ENCODE results near the gene SLITRK1.

Gene SLITRK1

DNA sequence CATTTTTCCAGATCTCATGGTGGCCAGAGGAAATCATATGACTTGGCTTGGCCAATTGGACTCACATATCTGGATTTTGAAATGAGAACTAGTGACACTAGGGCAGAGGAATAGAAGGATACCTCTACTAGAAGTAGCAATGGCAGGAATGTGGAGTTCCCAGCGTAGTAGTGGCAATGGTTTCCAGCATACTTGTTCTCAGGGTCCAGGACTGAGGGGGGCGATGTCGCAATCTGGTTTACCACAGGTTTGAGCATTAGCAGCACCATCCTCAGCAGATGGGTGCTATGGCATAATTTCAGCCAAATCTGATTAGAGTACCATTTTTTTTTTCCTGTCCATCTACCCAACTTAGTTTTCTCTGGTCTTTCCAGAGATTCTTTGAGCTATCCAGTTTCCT is 8.1 kb upstream of the SLITRK1 start:
- no peaks in the 10 kb centered on the region for H3K79me1 ChIP-seq (replicated peaks; ENCODE audit: low read length, poor library complexity, severe bottlenecking)
- no peaks in the 10 kb centered on the region for H3K27me3 ChIP-seq (ENCODE audit: control insufficient read depth in 1 of 2, insufficient read depth in 1 of 2, low read length in 2 of 2)
- H3K4me1 ChIP-seq (ENCODE audit: control insufficient read depth, insufficient read depth, low read depth, low read length) = no peaks in the 10 kb centered on the region
- H2BK120ac ChIP-seq (ENCODE audit: low read depth, low read length) = no peak overlapping the region
- no peak overlapping the region for H3K4ac ChIP-seq (ENCODE audit: low read depth in 1 of 2, low read length in 2 of 2)
- H3K4me3 ChIP-seq (ENCODE audit: insufficient read depth in 1 of 2, low read depth in 1 of 2, low read length in 2 of 2) = no peak overlapping the region
- no peak overlapping the region for H2BK12ac ChIP-seq (ENCODE audit: low read length in 2 of 2)
- no peak overlapping the region for H2BK15ac ChIP-seq (ENCODE audit: low read depth, poor library complexity, severe bottlenecking)
- no peak overlapping the region for H4K8ac ChIP-seq (ENCODE audit: low read length)
- no peak overlapping the region for H3K14ac ChIP-seq (ENCODE audit: low read length in 2 of 2)
- no peak overlapping the region for H3K4me2 ChIP-seq (ENCODE audit: low read length, poor library complexity, severe bottlenecking)
- DNase-seq = no peak
- H3K27ac ChIP-seq (ENCODE audit: low read length, poor library complexity, severe bottlenecking) = no peak overlapping the region
- no peaks in the 10 kb centered on the region for H3K9me3 ChIP-seq (ENCODE audit: control insufficient read depth, low read length)
- H3K23ac ChIP-seq (ENCODE audit: low read length in 2 of 2) = no peak overlapping the region
- no peak overlapping the region for H2BK5ac ChIP-seq (ENCODE audit: low read depth, low read length, poor library complexity, severe bottlenecking)
- H4K91ac ChIP-seq (ENCODE audit: low read length) = no peak overlapping the region
- no peaks in the 10 kb centered on the region for H3K36me3 ChIP-seq (ENCODE audit: control insufficient read depth in 1 of 2, insufficient read depth in 2 of 2, low read depth in 1 of 2, low read length in 2 of 2)
- H3K18ac ChIP-seq (ENCODE audit: low read depth in 1 of 2, low read length in 2 of 2) = no peak overlapping the region
- 83% methylated on average over 3 of the region's 3 CpGs for WGBS
- H2AFZ ChIP-seq (ENCODE audit: low read depth, low read length) = no peak overlapping the region
- H2AK5ac ChIP-seq (ENCODE audit: low read length, severe bottlenecking) = no peak overlapping the region
- no peak overlapping the region for H3K9ac ChIP-seq (ENCODE audit: low read length)

DNA sequence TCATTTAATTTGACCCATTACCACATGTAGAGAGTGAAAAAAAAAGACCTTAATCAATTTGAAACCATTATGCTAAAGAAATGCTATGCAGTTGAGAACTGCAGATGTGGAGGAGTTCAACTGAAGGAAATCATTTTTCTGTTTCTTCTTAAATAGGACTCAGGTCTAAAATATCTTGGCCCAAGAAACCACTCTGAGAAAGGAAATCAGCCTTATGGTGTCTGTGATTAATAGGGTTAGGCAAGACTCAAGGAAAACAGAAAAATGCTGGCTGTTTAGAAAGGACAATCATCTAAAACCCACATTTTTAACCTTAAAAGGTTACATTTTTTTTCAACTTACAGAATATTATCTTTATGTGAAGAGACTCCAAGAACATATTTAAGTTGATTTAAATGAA is 1.9 kb upstream of the SLITRK1 start:
- Histone ChIP-seq H3K23ac (ENCODE audit: low read length in 2 of 2) (no peak overlapping the region), H3K79me1 (replicated peaks; ENCODE audit: low read length, poor library complexity, severe bottlenecking) (no peaks in the 10 kb centered on the region), H2BK12ac (ENCODE audit: low read length in 2 of 2) (no peak overlapping the region), H2BK120ac (ENCODE audit: low read depth, low read length) (no peak overlapping the region), H3K9ac (ENCODE audit: low read length) (no peak overlapping the region), H3K4me3 (ENCODE audit: insufficient read depth in 1 of 2, low read depth in 1 of 2, low read length in 2 of 2) (no peak overlapping the region), H2BK5ac (ENCODE audit: low read depth, low read length, poor library complexity, severe bottlenecking) (no peak overlapping the region), H4K91ac (ENCODE audit: low read length) (no peak overlapping the region), H4K8ac (ENCODE audit: low read length) (no peak overlapping the region), H2BK15ac (ENCODE audit: low read depth, poor library complexity, severe bottlenecking) (no peak overlapping the region), H3K27me3 (ENCODE audit: control insufficient read depth in 1 of 2, insufficient read depth in 1 of 2, low read length in 2 of 2) (peaks cover 15 to 42% of the 10 kb centered on the region in 2 experiments), H3K4me1 (ENCODE audit: control insufficient read depth, insufficient read depth, low read depth, low read length) (peaks cover 16% of the 10 kb centered on the region), H3K27ac (ENCODE audit: low read length, poor library complexity, severe bottlenecking) (no peak overlapping the region), H3K9me3 (ENCODE audit: control insufficient read depth, low read length) (peaks cover 3% of the 10 kb centered on the region), H3K4me2 (ENCODE audit: low read length, poor library complexity, severe bottlenecking) (no peak overlapping the region), H3K14ac (ENCODE audit: low read length in 2 of 2) (no peak overlapping the region), H2AFZ (ENCODE audit: low read depth, low read length) (no peak overlapping the region), H3K18ac (ENCODE audit: low read depth in 1 of 2, low read length in 2 of 2) (no peak overlapping the region), H3K36me3 (ENCODE audit: control insufficient read depth in 1 of 2, insufficient read depth in 2 of 2, low read depth in 1 of 2, low read length in 2 of 2) (no peaks in the 10 kb centered on the region), H2AK5ac (ENCODE audit: low read length, severe bottlenecking) (no peak overlapping the region), H3K4ac (ENCODE audit: low read depth in 1 of 2, low read length in 2 of 2) (no peak overlapping the region)
- DNase-seq = no peak

DNA sequence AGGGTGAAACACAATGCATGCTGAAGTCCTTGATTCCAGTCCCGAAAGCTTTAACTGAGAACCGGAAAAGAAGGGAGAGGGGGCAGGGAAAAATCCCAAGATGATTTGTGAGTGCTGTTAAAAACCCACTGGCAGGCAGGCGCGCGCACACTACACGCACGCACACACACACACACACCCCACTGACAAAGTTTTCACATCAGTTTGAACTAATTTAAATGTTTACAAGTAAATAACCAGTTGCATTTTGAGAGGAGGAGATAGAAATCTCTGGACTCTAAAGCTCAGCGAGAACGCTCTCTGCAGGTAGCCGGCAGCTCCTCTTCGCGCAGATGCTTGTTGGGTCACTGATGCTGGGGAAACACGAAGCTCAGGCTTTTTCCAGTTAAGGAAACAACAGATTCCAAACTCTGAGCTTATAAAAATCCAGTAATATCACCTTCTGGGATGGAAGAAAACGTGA is 818 bp upstream of the SLITRK1 start:
- no peak overlapping the region for H2BK12ac ChIP-seq (ENCODE audit: low read length in 2 of 2)
- no peak overlapping the region for H2BK15ac ChIP-seq (ENCODE audit: low read depth, poor library complexity, severe bottlenecking)
- no peaks in the 10 kb centered on the region for H3K36me3 ChIP-seq (ENCODE audit: control insufficient read depth in 1 of 2, insufficient read depth in 2 of 2, low read depth in 1 of 2, low read length in 2 of 2)
- H3K4me2 ChIP-seq (ENCODE audit: low read length, poor library complexity, severe bottlenecking) = peak overlapping the region; percentile 80
- H3K14ac ChIP-seq (ENCODE audit: low read length in 2 of 2) = no peak overlapping the region
- H3K27ac ChIP-seq (ENCODE audit: low read length, poor library complexity, severe bottlenecking) = no peak overlapping the region
- peak overlapping the region in 1 of 2 experiments; percentile 50 for H3K4me3 ChIP-seq (ENCODE audit: insufficient read depth in 1 of 2, low read depth in 1 of 2, low read length in 2 of 2)
- no peak overlapping the region for H2BK120ac ChIP-seq (ENCODE audit: low read depth, low read length)
- H3K4me1 ChIP-seq (ENCODE audit: control insufficient read depth, insufficient read depth, low read depth, low read length) = peaks cover 20% of the 10 kb centered on the region
- H4K8ac ChIP-seq (ENCODE audit: low read length) = no peak overlapping the region
- peaks cover 3% of the 10 kb centered on the region for H3K9me3 ChIP-seq (ENCODE audit: control insufficient read depth, low read length)
- H2AFZ ChIP-seq (ENCODE audit: low read depth, low read length) = no peak overlapping the region
- WGBS = 0% methylated on average over 13 of the region's 14 CpGs
- peaks cover 15 to 53% of the 10 kb centered on the region in 2 experiments for H3K27me3 ChIP-seq (ENCODE audit: control insufficient read depth in 1 of 2, insufficient read depth in 1 of 2, low read length in 2 of 2)
- no peak overlapping the region for H2BK5ac ChIP-seq (ENCODE audit: low read depth, low read length, poor library complexity, severe bottlenecking)
- H3K79me1 ChIP-seq (replicated peaks; ENCODE audit: low read length, poor library complexity, severe bottlenecking) = no peaks in the 10 kb centered on the region
- no peak overlapping the region for H3K18ac ChIP-seq (ENCODE audit: low read depth in 1 of 2, low read length in 2 of 2)
- no peak for DNase-seq
- H3K4ac ChIP-seq (ENCODE audit: low read depth in 1 of 2, low read length in 2 of 2) = no peak overlapping the region
- H2AK5ac ChIP-seq (ENCODE audit: low read length, severe bottlenecking) = no peak overlapping the region
- H3K23ac ChIP-seq (ENCODE audit: low read length in 2 of 2) = no peak overlapping the region
- no peak overlapping the region for H4K91ac ChIP-seq (ENCODE audit: low read length)
- no peak overlapping the region for H3K9ac ChIP-seq (ENCODE audit: low read length)

DNA sequence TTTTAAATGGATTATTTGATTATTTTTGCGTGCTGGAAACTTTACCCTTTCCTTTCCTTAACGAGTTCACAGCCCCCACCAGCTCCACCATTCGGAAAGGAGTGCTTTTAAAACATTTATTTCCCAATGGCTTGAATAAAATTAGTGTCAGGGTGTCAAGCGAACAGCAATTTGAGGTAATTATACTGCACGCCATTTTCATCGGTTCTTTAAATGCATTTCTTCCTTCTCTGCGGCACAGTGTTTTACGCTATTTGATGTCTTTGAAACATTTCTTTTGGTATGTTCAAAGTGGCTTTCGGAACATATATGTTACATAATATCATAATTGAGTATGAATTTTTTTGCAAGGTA is 309 bp upstream of the SLITRK1 start:
- Histone ChIP-seq H3K9me3 (ENCODE audit: control insufficient read depth, low read length) (peaks cover 3% of the 10 kb centered on the region), H3K4me3 (ENCODE audit: insufficient read depth in 1 of 2, low read depth in 1 of 2, low read length in 2 of 2) (no peak overlapping the region), H2AFZ (ENCODE audit: low read depth, low read length) (no peak overlapping the region), H2AK5ac (ENCODE audit: low read length, severe bottlenecking) (no peak overlapping the region), H2BK12ac (ENCODE audit: low read length in 2 of 2) (no peak overlapping the region), H3K18ac (ENCODE audit: low read depth in 1 of 2, low read length in 2 of 2) (no peak overlapping the region), H3K23ac (ENCODE audit: low read length in 2 of 2) (no peak overlapping the region), H3K36me3 (ENCODE audit: control insufficient read depth in 1 of 2, insufficient read depth in 2 of 2, low read depth in 1 of 2, low read length in 2 of 2) (no peaks in the 10 kb centered on the region), H3K4me1 (ENCODE audit: control insufficient read depth, insufficient read depth, low read depth, low read length) (peaks cover 20% of the 10 kb centered on the region), H3K4me2 (ENCODE audit: low read length, poor library complexity, severe bottlenecking) (peak overlapping the region; percentile 65), H4K91ac (ENCODE audit: low read length) (no peak overlapping the region), H3K79me1 (replicated peaks; ENCODE audit: low read length, poor library complexity, severe bottlenecking) (no peaks in the 10 kb centered on the region), H2BK5ac (ENCODE audit: low read depth, low read length, poor library complexity, severe bottlenecking) (no peak overlapping the region), H2BK15ac (ENCODE audit: low read depth, poor library complexity, severe bottlenecking) (no peak overlapping the region), H2BK120ac (ENCODE audit: low read depth, low read length) (no peak overlapping the region), H3K9ac (ENCODE audit: low read length) (no peak overlapping the region), H4K8ac (ENCODE audit: low read length) (no peak overlapping the region), H3K27me3 (ENCODE audit: control insufficient read depth in 1 of 2, insufficient read depth in 1 of 2, low read length in 2 of 2) (peaks cover 15 to 55% of the 10 kb centered on the region in 2 experiments), H3K14ac (ENCODE audit: low read length in 2 of 2) (no peak overlapping the region), H3K4ac (ENCODE audit: low read depth in 1 of 2, low read length in 2 of 2) (no peak overlapping the region), H3K27ac (ENCODE audit: low read length, poor library complexity, severe bottlenecking) (no peak overlapping the region)
- no peak for DNase-seq
- 0% methylated on average over 5 of the region's 9 CpGs for WGBS
